CD4-positive, alpha-beta T cell treated with Interleukin-4 for 4 hours (primary cell): ENCODE results near the gene ATG7.
"Not testable (repeated sequence)": the region's sequence is repeated elsewhere in the genome, so short reads cannot be mapped to it uniquely, and the experiment has no call there.

Experiments used
- DNase-seq: peaks from one replicate; pipeline ENCODE4 v3.0.0-alpha.2; 2020

The ATG7 gene

DNA sequence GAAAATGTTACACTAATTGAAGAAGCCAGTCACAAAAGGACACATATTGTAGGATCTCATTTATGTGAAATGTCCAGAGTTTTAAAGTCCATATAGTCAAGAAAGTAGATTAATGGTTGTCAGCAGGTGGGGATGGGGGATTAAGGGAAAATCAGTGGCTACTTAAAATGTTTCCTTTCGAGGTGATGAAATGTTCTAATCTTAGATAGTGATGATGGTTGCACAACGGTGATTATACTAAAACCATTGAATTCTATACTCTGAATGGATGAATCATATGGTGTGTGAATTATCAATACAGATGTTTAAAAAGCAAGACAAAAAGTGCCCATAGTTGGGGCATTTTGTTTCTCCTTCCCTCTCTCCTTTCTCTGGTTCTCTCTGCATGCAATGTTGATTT lies 164.6 kb downstream of the ATG7 start:
- no peak for DNase-seq

- no peak for DNase-seq
Measured at GRCh38 chr3:11437506-11437905, 165.3 kb downstream of the ATG7 start.

DNA sequence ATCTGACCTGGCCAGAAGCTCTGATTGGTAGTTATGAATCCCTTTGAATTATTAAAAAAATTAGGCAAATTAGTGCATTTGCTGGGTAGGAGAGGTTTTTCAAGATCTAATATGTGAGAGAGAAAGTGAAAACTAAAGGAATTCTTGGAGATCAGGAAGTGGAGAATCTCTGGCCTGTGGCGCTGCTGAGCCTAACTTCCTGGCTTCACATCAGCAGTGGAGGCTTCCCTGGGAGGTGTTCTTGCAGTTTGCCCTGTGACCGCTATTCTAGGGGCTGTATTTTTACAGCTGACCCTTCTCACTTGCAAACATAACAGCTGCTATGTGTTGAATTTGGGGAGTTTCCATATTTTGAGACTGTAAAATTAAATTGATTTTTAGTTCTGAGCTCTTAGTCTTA lies 166.4 kb downstream of the ATG7 start:
- no peak for DNase-seq

GRCh38 chr3:11441346-11441745 lies 169.1 kb downstream of the ATG7 start:
- DNase-seq: not testable (repeated sequence)

DNA sequence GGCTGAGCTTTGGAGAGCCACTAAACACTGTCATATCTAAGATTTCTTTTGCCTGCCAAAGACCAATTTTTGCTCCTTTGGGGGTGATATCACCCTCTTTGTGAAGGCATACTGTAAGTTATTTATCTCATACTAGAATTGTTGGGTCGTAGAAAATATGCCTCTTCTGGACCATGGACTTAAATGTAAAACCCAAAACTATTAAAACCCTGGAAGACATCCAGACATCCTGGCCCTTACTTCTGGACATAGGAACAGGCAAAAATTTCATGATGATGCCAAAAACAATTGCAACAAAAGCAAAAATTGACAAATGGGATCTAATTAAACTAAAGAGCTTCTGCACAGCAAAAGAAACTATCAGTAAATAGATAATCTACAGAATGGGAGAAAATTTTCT lies 172.2 kb downstream of the ATG7 start:
- no peak for DNase-seq

- DNase-seq: not testable (repeated sequence)
Measured at GRCh38 chr3:11445193-11445592, 173.0 kb downstream of the ATG7 start.

- no peak for DNase-seq
Measured at GRCh38 chr3:11445883-11446282, 173.7 kb downstream of the ATG7 start.

DNA sequence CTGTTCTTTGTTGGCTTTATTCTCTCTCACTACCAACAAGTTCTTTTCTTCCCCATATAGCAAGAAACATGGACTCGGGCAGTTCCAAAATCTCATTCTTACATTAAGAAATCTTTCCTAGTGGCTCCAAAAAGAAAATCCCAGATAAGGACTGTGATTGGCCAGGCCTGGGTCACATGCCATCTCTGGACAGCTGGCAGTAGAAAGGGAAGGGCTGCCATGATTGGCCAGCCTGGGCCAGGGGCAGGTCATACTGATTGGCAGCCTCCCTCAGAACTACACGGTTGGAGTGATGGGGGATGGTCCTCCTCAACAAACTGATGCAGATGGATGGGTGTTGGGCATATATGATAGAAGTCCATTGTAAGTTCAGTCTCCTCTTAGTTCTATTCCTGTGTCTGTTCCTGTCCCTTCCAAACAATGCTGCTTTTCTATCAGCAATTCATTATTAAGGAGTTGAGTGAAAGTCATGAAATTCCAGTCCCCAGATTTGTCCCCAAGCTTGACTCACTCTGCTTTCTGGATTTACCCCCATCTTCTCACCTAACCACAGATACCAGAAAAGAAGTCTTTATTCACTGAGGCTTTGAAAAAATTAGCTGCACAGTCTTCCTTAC lies 175.5 kb downstream of the ATG7 start:
- no peak for DNase-seq

GRCh38 chr3:11450015-11450414 lies 177.8 kb downstream of the ATG7 start:
- DNase-seq: no peak

DNA sequence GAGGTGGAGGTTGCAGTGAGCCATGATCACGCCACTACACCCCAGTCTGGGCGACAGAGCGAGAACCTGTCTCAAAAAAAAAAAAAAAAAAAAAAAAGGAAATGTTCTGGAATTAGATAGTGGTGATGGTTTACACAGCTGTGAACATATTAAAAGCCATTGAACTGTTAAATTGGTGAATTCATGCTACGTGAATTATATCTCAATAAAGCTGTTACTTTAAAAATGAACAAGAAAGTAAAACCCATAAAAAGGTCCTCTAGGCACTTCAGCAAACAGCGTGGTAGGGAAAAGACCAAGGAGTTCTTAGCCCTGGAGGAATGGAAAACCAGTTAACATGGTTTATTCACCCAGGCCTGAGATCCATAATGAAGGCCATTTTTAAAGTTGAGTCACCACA lies 180.1 kb downstream of the ATG7 start:
- DNase-seq: no peak

GRCh38 chr3:11452885-11453847 lies 181.0 kb downstream of the ATG7 start:
- DNase-seq: no peak

DNA sequence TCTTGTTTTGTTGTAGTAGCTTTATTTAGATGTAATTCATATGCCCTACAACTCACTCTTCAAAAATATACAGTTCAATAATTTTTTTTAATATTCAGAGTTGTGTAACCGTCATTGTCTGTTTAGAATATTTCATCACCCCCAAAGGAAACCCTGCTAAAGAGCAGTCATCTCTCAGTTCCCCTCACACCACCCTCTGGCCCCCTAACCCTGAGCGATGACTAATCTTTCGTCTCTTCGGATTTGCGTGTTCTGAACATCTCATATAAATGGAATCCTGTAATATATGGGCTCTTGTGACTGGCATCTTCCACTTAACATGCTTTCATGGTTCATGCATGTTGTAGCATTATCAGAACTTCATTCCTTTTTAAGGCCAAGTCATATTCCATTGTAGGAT lies 183.8 kb downstream of the ATG7 start:
- no peak for DNase-seq

DNA sequence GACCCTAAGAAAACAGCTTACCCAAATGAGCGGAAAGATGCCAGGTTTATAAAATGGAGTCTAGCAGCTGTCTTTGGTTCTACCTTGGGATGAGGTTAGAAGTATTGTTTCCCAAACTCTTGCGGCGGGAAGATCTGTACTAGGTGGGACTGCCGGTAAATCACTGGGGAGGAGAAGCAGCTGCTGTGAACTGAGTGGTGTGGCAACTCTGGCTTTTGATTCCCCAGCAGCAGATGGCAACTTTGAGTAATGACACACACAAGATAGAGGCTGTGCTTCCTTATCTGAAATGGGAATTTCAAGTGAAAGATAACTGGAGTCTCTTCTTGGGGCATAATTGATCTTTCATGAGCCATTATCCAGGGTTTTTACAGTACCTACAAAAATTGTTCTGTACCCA lies 184.9 kb downstream of the ATG7 start:
- no peak for DNase-seq

DNA sequence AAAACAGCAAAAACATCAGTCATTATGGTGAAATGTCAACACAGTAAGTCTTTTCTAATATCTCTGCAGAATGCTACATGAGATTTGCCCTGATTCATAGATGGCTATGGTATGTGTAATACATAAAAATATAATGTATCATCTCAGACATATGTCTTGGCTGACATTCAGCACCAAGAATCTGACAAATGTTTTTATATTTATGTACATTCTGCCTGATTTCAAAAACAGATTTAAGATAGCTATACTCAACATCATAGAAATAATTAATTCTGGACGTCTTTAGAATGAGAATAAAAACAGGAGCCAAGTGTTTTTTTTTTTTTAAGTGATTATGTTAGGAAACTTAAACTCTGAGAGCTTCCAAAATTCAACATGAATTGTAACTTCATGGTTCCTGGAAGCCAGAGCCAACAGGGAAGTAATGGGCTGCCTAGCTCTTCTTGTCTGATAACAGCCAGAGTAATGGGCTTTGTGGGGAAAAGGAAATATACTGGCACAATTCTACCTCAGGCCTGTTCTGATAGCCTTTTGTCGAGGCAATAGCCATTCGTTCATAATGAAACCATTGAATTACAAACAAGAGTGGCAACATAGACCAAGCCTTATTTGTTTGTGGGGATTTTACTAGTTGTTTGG lies 187.1 kb downstream of the ATG7 start:
- DNase-seq: no peak

GRCh38 chr3:11461226-11461625 lies 189.0 kb downstream of the ATG7 start:
- no peak for DNase-seq

- DNase-seq: not testable (repeated sequence)
Measured at GRCh38 chr3:11462673-11463072, 190.5 kb downstream of the ATG7 start.

GRCh38 chr3:11463591-11463990 lies 191.4 kb downstream of the ATG7 start:
- DNase-seq: no peak

GRCh38 chr3:11464356-11464755 lies 192.2 kb downstream of the ATG7 start:
- DNase-seq: no peak

GRCh38 chr3:11465744-11466616 lies 193.8 kb downstream of the ATG7 start:
- no peak for DNase-seq

- no peak for DNase-seq
Measured at GRCh38 chr3:11467875-11468274, 195.7 kb downstream of the ATG7 start.

DNA sequence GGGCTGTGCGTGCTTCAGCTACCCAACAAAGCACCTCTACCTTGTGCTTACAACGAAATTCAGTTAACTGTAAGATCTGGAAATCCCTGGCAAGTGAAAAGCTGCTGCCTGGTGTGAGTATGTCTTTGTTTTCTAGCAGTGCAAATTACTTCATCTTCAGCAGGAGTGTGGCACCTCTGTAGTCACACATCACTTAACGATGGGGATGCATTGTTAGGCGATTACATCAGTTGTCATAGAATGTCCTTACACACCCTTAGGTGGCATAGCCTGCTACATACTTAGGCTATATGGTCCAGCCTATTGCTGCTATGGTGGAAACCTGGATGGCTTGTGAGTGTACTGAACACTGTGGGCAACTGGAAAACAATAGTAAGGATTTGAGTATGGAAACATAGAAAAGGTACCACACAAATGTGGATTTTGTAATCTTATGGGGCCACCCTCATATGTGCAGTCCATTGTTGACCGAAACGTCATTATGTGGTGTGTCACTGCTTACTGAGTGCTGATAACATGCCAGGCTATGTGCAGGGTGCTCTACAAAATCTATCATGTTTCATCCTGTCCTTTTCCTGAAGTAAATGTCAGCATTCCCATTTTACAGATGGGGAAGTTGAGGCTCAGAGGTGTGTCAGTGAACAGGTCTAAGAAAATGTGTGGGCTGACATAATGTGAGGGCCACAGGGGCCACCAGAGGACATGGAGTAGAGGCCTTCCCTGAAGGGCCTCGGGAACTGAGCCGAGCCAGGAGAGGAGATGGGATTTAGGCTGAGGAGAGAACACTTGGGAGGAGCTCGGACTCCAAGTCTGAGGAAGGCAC lies 198.0 kb downstream of the ATG7 start:
- no peak for DNase-seq

DNA sequence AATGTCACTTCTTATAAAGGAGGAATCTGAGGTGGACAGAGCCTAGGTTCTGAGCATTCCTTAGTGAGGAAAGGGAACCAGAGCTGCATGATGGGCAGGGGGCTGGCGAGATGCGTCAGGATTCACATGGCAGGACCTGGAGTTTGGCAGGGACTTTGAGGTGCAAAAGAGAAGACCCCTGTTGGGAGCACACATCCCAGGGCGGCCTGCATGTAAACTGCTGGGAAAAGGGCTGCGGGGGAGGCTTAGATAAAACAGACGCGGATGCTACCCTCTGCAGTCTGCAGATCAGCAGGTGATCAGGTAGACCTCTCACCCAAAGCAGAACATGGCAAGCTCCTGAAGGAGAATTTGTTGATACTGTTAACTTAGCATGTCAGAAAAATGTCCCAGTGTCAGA lies 203.1 kb downstream of the ATG7 start:
- DNase-seq: no peak
